Gastrocnemius medialis (tissue), 4 donors: ENCODE results near the gene EYA3.

ENCODE experiments used
- POLR2A ChIP-seq, 2 donors: fragments of 450-650 bp; IDR thresholded peaks; one replicate each; pipeline ENCODE4 v1.6.1; 2017; ENCODE audit warnings: antibody characterized with exemption in 2 of 2, mild to moderate bottlenecking in 2 of 2, moderate library complexity in 2 of 2
- TF ChIP-seq, protein P1 (sequence below), 5 experiments: fragments of 450-650 bp in 3 of 5; fragments of 200-600 bp in 2 of 5; sonication (generic) in 2 of 5; IDR thresholded peaks in 4 of 5; conservative IDR thresholded peaks in 1 of 5; 1 replicate in 4 of 5; 2 replicates in 1 of 5; pipeline ENCODE4 v1.5.1; 2016 to 2019; ENCODE audit warnings: antibody characterized with exemption in 5 of 5, mild to moderate bottlenecking in 3 of 5, moderate library complexity in 3 of 5

DNA sequence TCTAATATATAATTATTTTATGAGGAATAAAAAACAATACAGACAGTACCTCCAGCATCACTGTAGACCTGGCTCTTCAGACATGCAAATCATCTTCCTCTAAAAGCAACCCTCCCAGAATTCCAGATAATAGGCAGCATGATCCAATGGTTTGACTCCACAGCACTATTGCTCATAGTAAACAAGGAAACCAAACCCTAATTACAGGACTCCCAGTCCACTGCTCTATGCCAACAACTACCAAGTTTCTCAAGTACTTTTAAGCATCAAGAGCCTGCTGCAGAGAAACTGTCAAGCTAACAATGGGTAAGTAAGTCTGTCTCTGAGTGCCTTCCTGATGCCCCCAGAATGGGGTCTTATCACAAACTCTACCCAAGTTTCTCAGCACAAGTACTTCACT lies 57.2 kb downstream of the EYA3 start:
- TF ChIP-seq POLR2A (IDR thresholded peaks at IDR 0.05), result no peak
- TF ChIP-seq, protein P1, sequence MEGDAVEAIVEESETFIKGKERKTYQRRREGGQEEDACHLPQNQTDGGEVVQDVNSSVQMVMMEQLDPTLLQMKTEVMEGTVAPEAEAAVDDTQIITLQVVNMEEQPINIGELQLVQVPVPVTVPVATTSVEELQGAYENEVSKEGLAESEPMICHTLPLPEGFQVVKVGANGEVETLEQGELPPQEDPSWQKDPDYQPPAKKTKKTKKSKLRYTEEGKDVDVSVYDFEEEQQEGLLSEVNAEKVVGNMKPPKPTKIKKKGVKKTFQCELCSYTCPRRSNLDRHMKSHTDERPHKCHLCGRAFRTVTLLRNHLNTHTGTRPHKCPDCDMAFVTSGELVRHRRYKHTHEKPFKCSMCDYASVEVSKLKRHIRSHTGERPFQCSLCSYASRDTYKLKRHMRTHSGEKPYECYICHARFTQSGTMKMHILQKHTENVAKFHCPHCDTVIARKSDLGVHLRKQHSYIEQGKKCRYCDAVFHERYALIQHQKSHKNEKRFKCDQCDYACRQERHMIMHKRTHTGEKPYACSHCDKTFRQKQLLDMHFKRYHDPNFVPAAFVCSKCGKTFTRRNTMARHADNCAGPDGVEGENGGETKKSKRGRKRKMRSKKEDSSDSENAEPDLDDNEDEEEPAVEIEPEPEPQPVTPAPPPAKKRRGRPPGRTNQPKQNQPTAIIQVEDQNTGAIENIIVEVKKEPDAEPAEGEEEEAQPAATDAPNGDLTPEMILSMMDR (IDR thresholded peaks at IDR 0.05 in 4 of 5, conservative IDR thresholded peaks at IDR 0.05 in 1 of 5), result no peak
